Natural killer cell (primary cell): ENCODE measurements around the gene NECTIN1. TPM values are rescaled to one million over a fixed set of nuclear protein-coding genes. Genes with fewer than 3 reads are reported as not detected.

Experiments used
- ATAC-seq, 3 donors: fragments of 150-1000 bp in 2 of 3; fragments of 200-7000 bp in 1 of 3; cut with Tn5 transposase; 1 replicate in 1 of 3; 2 replicates in 2 of 3; pipeline ENCODE4 v1.10.0; 2021; ENCODE audit warnings: mild to moderate bottlenecking in 2 of 3, moderate library complexity in 2 of 3
- DNase-seq, 2 donors: peaks; one replicate each; pipeline versions ENCODE4 v3.0.0 to v3.0.0-alpha.2; 2013 to 2021; ENCODE audit warnings: mixed read lengths in 1 of 2
- H3K27ac ChIP-seq: one replicate; pipeline ENCODE4 v1.5.1; 2013; ENCODE audit warnings: mild to moderate bottlenecking, low read length
- H3K27me3 ChIP-seq: one replicate; pipeline ENCODE4 v1.6.1; 2013; ENCODE audit warnings: low read length; ENCODE audit not compliant: control insufficient read depth, insufficient read depth
- H3K36me3 ChIP-seq: one replicate; pipeline ENCODE4 v1.6.1; 2013; ENCODE audit warnings: low read length; ENCODE audit not compliant: control insufficient read depth, insufficient read depth
- H3K4me1 ChIP-seq: one replicate; pipeline ENCODE4 v1.6.1; 2013; ENCODE audit warnings: low read length; ENCODE audit not compliant: control insufficient read depth, insufficient read depth
- H3K4me3 ChIP-seq: one replicate; pipeline ENCODE4 v1.5.1; 2013; ENCODE audit warnings: low read length
- H3K9me3 ChIP-seq: one replicate; pipeline ENCODE4 v1.6.1; 2013; ENCODE audit warnings: low read length; ENCODE audit not compliant: control insufficient read depth, insufficient read depth
- H3K27ac Mint-ChIP-seq, 2 donors: one replicate each; pipeline ENCODE4 v1.8.0; 2022; ENCODE audit warnings: mild to moderate bottlenecking in 2 of 2, mixed read lengths in 2 of 2, moderate library complexity in 1 of 2
- H3K27me3 Mint-ChIP-seq, 2 donors: one replicate each; pipeline ENCODE4 v1.8.0; 2022; ENCODE audit warnings: low read depth in 2 of 2, mixed read lengths in 2 of 2
- H3K36me3 Mint-ChIP-seq: one replicate; pipeline ENCODE4 v1.8.0; 2022; ENCODE audit warnings: mixed read lengths
- H3K4me1 Mint-ChIP-seq, 2 donors: one replicate each; pipeline ENCODE4 v1.8.0; 2022; ENCODE audit warnings: mixed read lengths in 2 of 2
- H3K4me3 Mint-ChIP-seq: one replicate; pipeline ENCODE4 v1.8.0; 2022; ENCODE audit warnings: mild to moderate bottlenecking, moderate library complexity, mixed read lengths
- H3K9me3 Mint-ChIP-seq, 2 donors: one replicate each; pipeline ENCODE4 v1.8.0; 2022; ENCODE audit warnings: mixed read lengths in 2 of 2
- CTCF ChIP-seq: fragments of 200-600 bp; IDR thresholded peaks from one replicate; pipeline ENCODE4 v1.8.0; 2022; ENCODE audit warnings: antibody characterized with exemption
- WGBS: methylation state at CpG from one replicate; pipeline ENCODE4 v1.1.7; 2013; ENCODE audit warnings: missing lambda C conversion rate; ENCODE audit not compliant: insufficient coverage; 5-methylcytosine and 5-hydroxymethylcytosine counted together
- intact Hi-C: fragments of 100-400 bp; cut with micrococcal nuclease; formaldehyde crosslinking; loops from one replicate; pipeline ENCODE4 v1.14.2; 2022
- total RNA-seq, 4 donors: library from RNA; stranded (reverse); fragments of 120-200 nt in 1 of 4; gene quantifications; one replicate each; pipeline versions ENCODE4 v1.2.3 to v1.2.4, GENCODE V29; 2013 to 2022

NECTIN1 gene
- total RNA-seq, 3 donors from 2014 or later (not counting 1 experiment from before 2014, with no cell fraction given): 5.8 to 18.8 (median 7.8) TPM

DNA sequence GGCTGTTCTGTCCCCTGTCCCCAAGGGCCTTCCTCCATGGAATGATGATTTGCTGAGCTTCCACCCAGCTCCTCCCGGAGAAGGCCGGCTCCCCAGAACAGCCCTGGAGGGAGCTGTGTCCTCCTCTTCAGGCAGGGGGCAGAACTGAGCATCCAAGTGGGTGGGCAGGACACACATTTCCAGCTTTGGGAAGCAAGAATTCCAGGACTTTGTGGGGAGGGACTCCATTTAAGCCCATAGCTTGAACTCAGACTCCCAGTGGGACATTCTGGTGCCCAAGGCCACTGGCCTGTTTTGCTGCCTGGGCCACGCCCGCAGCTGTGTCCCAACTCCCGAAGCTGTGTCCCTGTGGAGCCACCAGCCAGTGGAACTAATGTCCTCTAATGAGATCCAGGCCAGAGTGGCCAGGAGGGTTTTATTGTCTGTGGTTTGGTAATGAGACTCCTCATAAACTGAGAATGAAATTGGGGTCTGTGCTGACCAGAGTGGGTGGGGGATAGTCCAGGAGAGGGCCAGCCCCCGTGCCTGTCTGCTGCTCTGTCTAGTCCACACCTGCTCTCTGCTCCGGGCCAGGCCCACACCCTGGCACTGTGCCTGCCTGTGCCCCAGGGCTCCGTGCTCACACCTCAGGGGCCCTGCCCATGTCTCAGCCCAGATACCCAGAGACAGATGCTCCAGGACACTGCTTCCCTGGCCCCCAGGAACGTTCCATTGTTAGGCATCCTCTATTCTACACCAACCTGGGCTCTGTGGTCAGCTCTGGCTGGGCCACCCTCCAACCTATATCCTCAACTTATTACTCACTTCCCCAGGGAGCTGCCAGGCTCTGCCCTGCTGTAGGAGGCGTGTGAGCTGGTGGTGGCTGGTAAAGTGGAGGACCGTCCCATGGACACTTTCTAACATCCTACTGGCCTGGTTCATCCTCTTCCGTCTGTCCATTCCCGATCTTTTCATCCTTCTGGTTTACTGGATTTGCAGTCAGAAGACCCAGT is 7.6 kb downstream of the NECTIN1 start:
- Histone ChIP-seq H3K27ac (no peak overlapping the region), H3K4me3 (no peak overlapping the region), H3K36me3 (no peaks in the 10 kb centered on the region), H3K4me1 (peaks cover 3% of the 10 kb centered on the region), H3K27me3 (peaks cover 2% of the 10 kb centered on the region), H3K9me3 (no peaks in the 10 kb centered on the region)
- TF ChIP-seq CTCF: no peak
- intact Hi-C loops: no loop called here
- 83% methylated on average over 13 of the region's 13 CpGs for WGBS
- Mint-ChIP-seq H3K9me3 (no peaks in the 10 kb centered on the region), H3K4me3 (no peak overlapping the region), H3K27ac (no peak overlapping the region), H3K4me1 (peaks cover 0 to 21% of the 10 kb centered on the region in 2 donors), H3K36me3 (no peaks in the 10 kb centered on the region), H3K27me3 (peaks cover 26 to 42% of the 10 kb centered on the region in 2 donors)
- DNase-seq (no peak), ATAC-seq (no peak)

DNA sequence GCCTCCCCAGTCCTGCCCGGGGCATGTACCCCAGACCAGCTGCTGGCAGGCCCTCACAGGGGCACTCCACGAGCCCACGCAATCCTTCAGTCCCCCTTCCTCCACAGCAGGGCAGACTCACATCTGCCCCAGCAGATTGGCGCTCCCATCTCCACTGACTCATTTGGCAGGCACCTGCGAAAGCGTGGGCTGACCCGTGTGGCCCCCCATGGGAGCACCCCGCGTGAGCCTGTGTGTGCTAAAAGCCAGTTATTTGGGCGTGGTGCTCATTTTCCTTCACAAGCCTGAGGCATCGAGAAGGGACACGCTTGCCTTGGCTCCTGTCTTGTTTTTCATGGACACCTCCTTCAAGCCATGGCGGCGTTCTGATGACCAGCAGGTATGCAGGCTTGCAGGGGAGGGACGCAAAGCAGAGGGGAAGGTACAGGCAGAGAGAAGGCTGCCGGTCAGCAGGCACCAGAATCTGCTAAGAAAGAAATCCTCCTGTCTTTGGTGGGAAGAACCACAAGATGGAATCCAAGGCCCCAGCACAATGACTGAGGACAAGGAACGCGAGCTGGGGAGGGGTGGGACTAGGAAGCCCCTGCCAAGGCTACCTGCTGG is 8.6 kb downstream of the NECTIN1 start:
- Histone ChIP-seq H3K4me1 (no peaks in the 10 kb centered on the region), H3K27ac (no peak overlapping the region), H3K27me3 (no peaks in the 10 kb centered on the region), H3K36me3 (no peaks in the 10 kb centered on the region), H3K4me3 (no peak overlapping the region), H3K9me3 (no peaks in the 10 kb centered on the region)
- DNase-seq (no peak), ATAC-seq (no peak)
- intact Hi-C loops: no loop called here
- no peaks in the 10 kb centered on the region for H3K9me3 Mint-ChIP-seq
- H3K27me3 Mint-ChIP-seq: peaks cover 25 to 33% of the 10 kb centered on the region in 2 donors
- H3K4me3 Mint-ChIP-seq: no peak overlapping the region
- peaks cover 0 to 16% of the 10 kb centered on the region in 2 donors for H3K4me1 Mint-ChIP-seq
- TF ChIP-seq CTCF: no peak
- no peak overlapping the region for H3K27ac Mint-ChIP-seq
- 91% methylated on average over 18 of the region's 18 CpGs for WGBS
- no peaks in the 10 kb centered on the region for H3K36me3 Mint-ChIP-seq

DNA sequence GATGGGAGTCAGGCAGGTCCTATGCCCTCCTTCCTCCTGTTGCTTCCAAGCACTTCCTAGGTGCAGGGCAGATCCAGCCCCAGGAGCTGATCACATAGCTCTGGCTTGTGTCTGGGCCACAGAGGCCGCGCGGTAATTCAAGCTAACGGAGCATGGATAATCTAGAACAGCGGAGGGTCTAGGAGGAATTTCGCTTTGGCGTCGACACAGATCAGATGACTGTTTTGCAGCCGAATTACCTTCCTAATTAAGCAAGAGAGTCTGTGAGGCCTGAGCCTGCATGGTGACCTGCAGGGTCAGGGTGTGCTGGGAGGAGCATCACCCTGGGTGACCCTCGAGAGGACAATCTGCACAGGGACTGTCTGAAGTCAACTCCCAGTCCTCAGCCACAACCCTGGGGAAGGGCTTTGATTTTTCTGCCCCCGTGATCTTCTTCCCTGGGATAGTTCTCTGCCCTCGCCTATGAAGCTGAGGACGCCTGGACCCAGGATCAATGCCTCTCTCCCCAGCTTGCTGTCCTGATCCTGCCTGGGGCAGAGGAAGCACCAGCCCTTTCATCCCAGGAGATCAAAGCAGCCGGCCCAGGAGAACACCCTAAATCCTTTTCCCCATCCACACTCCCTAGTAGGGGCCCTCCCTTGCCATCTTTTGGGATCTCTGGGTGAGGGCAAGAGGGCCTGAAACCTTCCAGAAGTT is 11.0 kb downstream of the NECTIN1 start:
- Histone ChIP-seq H3K36me3 (no peaks in the 10 kb centered on the region), H3K9me3 (no peaks in the 10 kb centered on the region), H3K4me3 (no peak overlapping the region), H3K4me1 (peaks cover 1% of the 10 kb centered on the region), H3K27me3 (no peaks in the 10 kb centered on the region), H3K27ac (no peak overlapping the region)
- no peak overlapping the region for H3K27ac Mint-ChIP-seq
- no peaks in the 10 kb centered on the region for H3K9me3 Mint-ChIP-seq
- intact Hi-C loops: no loop called here
- no peaks in the 10 kb centered on the region for H3K36me3 Mint-ChIP-seq
- H3K4me3 Mint-ChIP-seq: no peak overlapping the region
- H3K27me3 Mint-ChIP-seq: peaks cover 17% of the 10 kb centered on the region in 2 donors
- peaks cover 0 to 11% of the 10 kb centered on the region in 2 donors for H3K4me1 Mint-ChIP-seq
- no peak for ATAC-seq
- 91% methylated on average over 14 of the region's 14 CpGs for whole genome bisulfite sequencing
- no peak for TF ChIP-seq CTCF
- no peak for DNase-seq
